Hepatocyte (in vitro differentiated cells): ENCODE measurements around the gene PAXIP1. TPM values are rescaled to one million over a fixed set of nuclear protein-coding genes. Genes with fewer than 3 reads are reported as not detected.

Experiments used
- DNase-seq: peaks from one replicate; pipeline ENCODE4 v3.0.0-alpha.2; 2016; ENCODE audit warnings: low spot score
- H2AFZ ChIP-seq: fragments of 200-600 bp; sonication (generic); 2 replicates; pipeline ENCODE4 v1.6.0; 2016; ENCODE audit warnings: antibody characterized with exemption, mild to moderate bottlenecking
- H3K27ac ChIP-seq: fragments of 200-600 bp; sonication (generic); 2 replicates; pipeline ENCODE4 v1.5.1; 2016; ENCODE audit warnings: mild to moderate bottlenecking
- H3K27me3 ChIP-seq: fragments of 200-600 bp; sonication (generic); 2 replicates; pipeline ENCODE4 v1.6.1; 2016
- H3K36me3 ChIP-seq: fragments of 200-600 bp; sonication (generic); replicated peaks from 2 replicates; pipeline ENCODE4 v1.5.1; 2016; ENCODE audit warnings: low read depth; ENCODE audit not compliant: insufficient read depth
- H3K4me1 ChIP-seq: fragments of 200-600 bp; sonication (generic); 2 replicates; pipeline ENCODE4 v1.5.1; 2016; ENCODE audit warnings: mild to moderate bottlenecking, moderate library complexity; ENCODE audit not compliant: insufficient read depth
- H3K4me2 ChIP-seq: fragments of 200-600 bp; sonication (generic); 2 replicates; pipeline ENCODE4 v1.6.0; 2016
- H3K4me3 ChIP-seq: fragments of 200-600 bp; sonication (generic); 2 replicates; pipeline ENCODE4 v1.5.1; 2016; ENCODE audit warnings: mild to moderate bottlenecking
- H3K79me2 ChIP-seq: fragments of 200-600 bp; sonication (generic); 2 replicates; pipeline ENCODE4 v1.6.0; 2017; ENCODE audit warnings: mild to moderate bottlenecking
- H3K9me2 ChIP-seq: fragments of 200-600 bp; sonication (generic); replicated peaks from 2 replicates; pipeline ENCODE4 v1.6.0; 2017; ENCODE audit warnings: mild to moderate bottlenecking; ENCODE audit not compliant: insufficient read depth
- H3K9me3 ChIP-seq: fragments of 200-600 bp; sonication (generic); 2 replicates; pipeline ENCODE4 v1.5.1; 2016; ENCODE audit warnings: low read depth, mild to moderate bottlenecking
- H4K20me1 ChIP-seq: fragments of 200-600 bp; sonication (generic); 2 replicates; pipeline ENCODE4 v1.6.0; 2016; ENCODE audit warnings: mild to moderate bottlenecking; ENCODE audit not compliant: insufficient read depth, poor library complexity, severe bottlenecking
- EZH2 ChIP-seq: fragments of 200-600 bp; sonication (generic); IDR thresholded peaks from 2 replicates; pipeline ENCODE4 v1.6.1; 2016; ENCODE audit warnings: antibody characterized with exemption, mild to moderate bottlenecking, borderline replicate concordance
- EZH2phosphoT487 ChIP-seq: fragments of 200-600 bp; sonication (generic); IDR thresholded peaks from one replicate; pipeline ENCODE4 v1.6.1; 2018; ENCODE audit warnings: antibody characterized with exemption, mild to moderate bottlenecking, low read depth, moderate library complexity; ENCODE audit not compliant: unreplicated experiment, severe bottlenecking
- WGBS: methylation state at CpG from one replicate; pipeline ENCODE4 v1.1.6; 2016; ENCODE audit warnings: low lambda C conversion rate; ENCODE audit errors: missing lambda C conversion rate; 5-methylcytosine and 5-hydroxymethylcytosine counted together
- polyA plus RNA-seq: library from polyadenylated mRNA; unstranded; fragments of >200 nt; fragmentation: Nextera tagmentation; extraction: Ambion mirVana; gene quantifications from 2 replicates; pipeline ENCODE4 v1.2.1, GENCODE V29; 2016
- total RNA-seq: library from RNA; depleted of rRNA; stranded (reverse); fragments of >200 nt; gene quantifications from 2 replicates; pipeline ENCODE4 v1.2.3, GENCODE V29; 2014
- TF ChIP-seq, protein P1 (sequence below): fragments of 200-600 bp; sonication (generic); IDR thresholded peaks from 2 replicates; pipeline ENCODE4 v1.5.1; 2016; ENCODE audit warnings: antibody characterized with exemption, mild to moderate bottlenecking; ENCODE audit not compliant: poor library complexity

Gene PAXIP1
- total and polyA plus RNA-seq, 2 experiments from 2014 or later = 4.5 to 12.2 TPM

DNA sequence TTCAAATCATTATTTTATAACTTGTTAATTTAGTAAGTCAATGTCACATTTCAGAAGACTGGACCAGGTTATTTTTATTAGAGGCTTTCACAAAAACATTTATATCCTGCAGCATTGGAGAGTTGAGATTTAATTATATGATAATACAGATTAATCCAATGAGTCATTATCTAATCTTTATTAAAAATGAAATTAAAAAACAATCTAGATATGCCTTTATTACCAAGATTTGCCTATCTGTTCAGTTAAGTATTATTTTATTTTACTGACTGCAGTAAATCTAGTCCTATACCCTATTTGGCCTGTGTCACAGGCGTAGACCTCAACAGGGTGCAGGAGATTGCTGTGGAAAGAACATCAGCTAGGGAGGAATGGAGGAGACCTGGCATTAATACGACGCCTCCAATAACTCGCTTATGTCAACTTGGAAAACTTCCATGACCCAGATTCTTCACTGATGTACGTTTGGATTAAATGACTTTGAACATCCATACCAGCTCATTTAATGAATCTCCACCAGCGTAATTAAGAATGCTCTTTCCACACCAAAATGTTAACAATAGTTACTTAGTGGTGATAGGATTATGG is 18.2 kb downstream of the PAXIP1 start:
- no peak for DNase-seq
- Histone ChIP-seq H3K4me2 (no peak overlapping the region), H3K79me2 (no peaks in the 10 kb centered on the region), H3K4me1 (no peaks in the 10 kb centered on the region), H4K20me1 (no peaks in the 10 kb centered on the region), H3K9me2 (no peaks in the 10 kb centered on the region), H3K9me3 (no peaks in the 10 kb centered on the region), H3K36me3 (no peaks in the 10 kb centered on the region), H3K27ac (no peak overlapping the region), H3K27me3 (no peaks in the 10 kb centered on the region), H2AFZ (no peak overlapping the region), H3K4me3 (no peak overlapping the region)
- WGBS = 91% methylated on average over 6 of the region's 6 CpGs
- no peak for TF ChIP-seq EZH2
- TF ChIP-seq, protein P1, sequence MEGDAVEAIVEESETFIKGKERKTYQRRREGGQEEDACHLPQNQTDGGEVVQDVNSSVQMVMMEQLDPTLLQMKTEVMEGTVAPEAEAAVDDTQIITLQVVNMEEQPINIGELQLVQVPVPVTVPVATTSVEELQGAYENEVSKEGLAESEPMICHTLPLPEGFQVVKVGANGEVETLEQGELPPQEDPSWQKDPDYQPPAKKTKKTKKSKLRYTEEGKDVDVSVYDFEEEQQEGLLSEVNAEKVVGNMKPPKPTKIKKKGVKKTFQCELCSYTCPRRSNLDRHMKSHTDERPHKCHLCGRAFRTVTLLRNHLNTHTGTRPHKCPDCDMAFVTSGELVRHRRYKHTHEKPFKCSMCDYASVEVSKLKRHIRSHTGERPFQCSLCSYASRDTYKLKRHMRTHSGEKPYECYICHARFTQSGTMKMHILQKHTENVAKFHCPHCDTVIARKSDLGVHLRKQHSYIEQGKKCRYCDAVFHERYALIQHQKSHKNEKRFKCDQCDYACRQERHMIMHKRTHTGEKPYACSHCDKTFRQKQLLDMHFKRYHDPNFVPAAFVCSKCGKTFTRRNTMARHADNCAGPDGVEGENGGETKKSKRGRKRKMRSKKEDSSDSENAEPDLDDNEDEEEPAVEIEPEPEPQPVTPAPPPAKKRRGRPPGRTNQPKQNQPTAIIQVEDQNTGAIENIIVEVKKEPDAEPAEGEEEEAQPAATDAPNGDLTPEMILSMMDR = no peak
- no peak for TF ChIP-seq EZH2phosphoT487

DNA sequence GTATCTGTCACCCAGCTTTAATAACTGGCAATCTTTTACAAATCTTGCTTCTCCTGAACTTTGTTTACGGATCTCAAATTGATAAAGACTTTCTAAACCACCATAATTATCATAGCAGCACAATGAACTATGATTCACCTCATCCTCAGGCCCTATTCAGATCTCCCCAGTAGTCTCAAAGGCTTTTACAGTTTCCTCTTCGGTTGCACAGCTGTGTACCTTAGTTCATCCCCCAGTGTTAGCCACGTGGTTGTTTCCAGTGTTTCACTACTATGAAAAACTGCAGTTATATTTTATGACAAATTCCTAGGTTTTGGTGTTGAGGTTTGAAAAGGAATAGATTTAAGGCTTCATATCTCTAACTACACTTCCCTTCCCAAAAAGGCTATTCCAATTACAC is 24.9 kb downstream of the PAXIP1 start:
- Histone ChIP-seq H3K4me3 (no peak overlapping the region), H3K27me3 (no peaks in the 10 kb centered on the region), H3K4me2 (no peak overlapping the region), H3K9me2 (no peaks in the 10 kb centered on the region), H3K36me3 (no peaks in the 10 kb centered on the region), H3K79me2 (peaks cover 4% of the 10 kb centered on the region), H3K9me3 (no peaks in the 10 kb centered on the region), H3K4me1 (no peaks in the 10 kb centered on the region), H4K20me1 (no peaks in the 10 kb centered on the region), H3K27ac (no peak overlapping the region), H2AFZ (no peak overlapping the region)
- TF ChIP-seq EZH2phosphoT487 (no peak), EZH2 (no peak)
- TF ChIP-seq, protein P1 = no peak
- 77% methylated on average over 3 of the region's 3 CpGs for WGBS
- DNase-seq = no peak

DNA sequence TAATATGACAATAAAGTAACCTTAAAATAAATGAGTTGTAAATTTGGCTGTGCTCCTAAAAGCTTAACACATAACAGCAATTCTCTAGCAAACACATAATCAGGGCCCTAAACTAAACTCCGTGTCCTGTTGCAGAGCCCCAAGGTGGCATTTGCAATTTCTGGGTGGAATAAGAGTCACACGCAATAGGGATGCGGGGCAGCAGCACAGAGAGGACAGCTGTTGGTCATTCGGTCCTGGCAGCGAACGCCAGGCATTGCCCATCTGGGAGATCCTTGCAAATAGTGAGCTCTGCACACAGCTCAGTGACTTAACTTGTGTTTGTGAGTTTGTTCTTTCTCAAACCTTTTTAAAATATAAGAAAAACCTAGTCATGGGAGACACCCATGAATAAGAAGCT is 25.7 kb downstream of the PAXIP1 start:
- H3K79me2 ChIP-seq = peaks cover 4% of the 10 kb centered on the region
- H4K20me1 ChIP-seq = no peaks in the 10 kb centered on the region
- H2AFZ ChIP-seq = no peak overlapping the region
- no peak for DNase-seq
- no peak overlapping the region for H3K27ac ChIP-seq
- H3K9me2 ChIP-seq = no peaks in the 10 kb centered on the region
- no peaks in the 10 kb centered on the region for H3K36me3 ChIP-seq
- H3K9me3 ChIP-seq = no peaks in the 10 kb centered on the region
- WGBS = 97% methylated on average over 6 of the region's 6 CpGs
- H3K4me2 ChIP-seq = no peak overlapping the region
- TF ChIP-seq, protein P1 = no peak
- TF ChIP-seq EZH2phosphoT487 = no peak
- TF ChIP-seq EZH2 = no peak
- no peaks in the 10 kb centered on the region for H3K4me1 ChIP-seq
- no peaks in the 10 kb centered on the region for H3K27me3 ChIP-seq
- no peak overlapping the region for H3K4me3 ChIP-seq

DNA sequence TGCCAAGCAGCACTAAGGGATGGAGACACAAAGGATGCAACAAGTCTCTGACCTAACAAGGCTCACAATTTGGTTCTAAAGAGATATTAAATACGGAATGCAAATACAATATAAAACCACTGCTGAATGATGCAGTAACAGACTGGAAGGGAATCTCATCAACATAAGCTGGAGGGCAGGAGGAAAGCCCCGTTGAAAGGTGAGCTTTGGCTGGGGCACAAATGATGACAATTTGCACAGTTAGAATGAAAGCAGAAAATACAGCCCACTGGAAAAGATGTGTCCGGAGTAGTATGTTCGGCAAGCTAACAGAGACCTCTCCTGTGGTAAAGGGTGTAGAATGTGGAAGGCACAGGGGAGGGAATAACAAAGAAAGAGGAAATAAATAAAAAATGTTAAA is 26.1 kb downstream of the PAXIP1 start:
- TF ChIP-seq, protein P1 = no peak
- TF ChIP-seq EZH2 (no peak), EZH2phosphoT487 (no peak)
- WGBS = 95% methylated on average over 4 of the region's 4 CpGs
- Histone ChIP-seq H3K36me3 (no peaks in the 10 kb centered on the region), H3K27ac (no peak overlapping the region), H4K20me1 (no peaks in the 10 kb centered on the region), H3K79me2 (peaks cover 4% of the 10 kb centered on the region), H3K9me3 (no peaks in the 10 kb centered on the region), H3K4me1 (no peaks in the 10 kb centered on the region), H2AFZ (no peak overlapping the region), H3K4me2 (no peak overlapping the region), H3K9me2 (no peaks in the 10 kb centered on the region), H3K4me3 (no peak overlapping the region), H3K27me3 (no peaks in the 10 kb centered on the region)
- DNase-seq = no peak
